ENCODE measurements around the gene SNRNP25.

The SNRNP25 gene

GRCh38 chr16:101586-101985 lies 48.0 kb downstream of the SNRNP25 start:
- TF ChIP-seq SIN3A (IDR thresholded peaks at IDR 0.05; ENCODE audit: borderline replicate concordance, insufficient read depth, low read length) (no peak), FOXP2 (optimal IDR thresholded peaks at IDR 0.05; ENCODE audit: borderline replicate concordance, extremely low read depth, extremely low read length, insufficient read depth) (no peak), POLR2AphosphoS5 (IDR thresholded peaks at IDR 0.05; ENCODE audit: low read depth, low read length) (no peak), TAF1 (IDR thresholded peaks at IDR 0.05; ENCODE audit: borderline replicate concordance, insufficient read depth, low read length) (no peak)

DNA sequence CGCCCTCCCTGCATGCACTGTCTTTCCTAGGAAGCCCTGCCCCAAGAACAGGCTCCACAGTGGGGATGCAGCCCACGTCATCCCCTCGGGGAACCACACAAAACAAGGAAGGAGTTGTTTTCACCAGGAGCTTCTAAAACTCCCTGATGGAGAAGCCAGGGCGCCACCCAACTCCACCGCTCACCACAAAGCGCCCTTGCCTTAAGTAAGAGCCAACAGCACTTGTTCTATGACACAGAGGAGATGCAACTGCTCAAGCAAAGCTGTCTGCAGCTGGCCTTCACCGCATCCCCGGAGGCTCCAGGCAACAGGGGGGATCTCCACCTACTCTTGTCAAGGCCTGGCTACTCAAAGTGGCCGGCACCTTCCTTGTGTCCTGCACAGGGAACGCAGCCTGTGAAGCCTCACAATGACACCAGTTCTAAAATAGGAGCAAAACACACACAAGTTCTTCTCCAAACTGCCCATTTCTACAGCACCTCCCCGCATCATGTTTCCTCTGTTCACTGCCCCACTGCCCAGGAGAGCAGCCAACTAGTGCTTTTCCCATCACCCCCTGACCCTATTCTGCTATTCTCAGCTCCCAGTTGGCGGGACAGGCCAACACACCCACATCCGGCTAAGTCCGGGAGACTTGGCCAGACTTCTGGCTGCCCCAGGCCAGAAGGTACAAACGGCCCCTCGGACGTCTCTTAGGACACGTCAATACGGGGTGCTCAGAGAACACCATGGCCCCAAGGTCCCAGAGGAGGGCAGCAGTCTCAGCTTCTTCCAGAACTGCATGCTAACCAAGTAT lies 48.6 kb downstream of the SNRNP25 start:
- TF ChIP-seq SIN3A (IDR thresholded peaks at IDR 0.05; ENCODE audit: borderline replicate concordance, insufficient read depth, low read length) (no peak), TAF1 (IDR thresholded peaks at IDR 0.05; ENCODE audit: borderline replicate concordance, insufficient read depth, low read length) (no peak), REST (IDR thresholded peaks at IDR 0.05; ENCODE audit: insufficient read depth in 1 of 2, low read depth in 2 of 2, low read length in 2 of 2) (no peak), FOXP2 (optimal IDR thresholded peaks at IDR 0.05; ENCODE audit: borderline replicate concordance, extremely low read depth, extremely low read length, insufficient read depth) (no peak), POLR2AphosphoS5 (IDR thresholded peaks at IDR 0.05; ENCODE audit: low read depth, low read length) (no peak)

DNA sequence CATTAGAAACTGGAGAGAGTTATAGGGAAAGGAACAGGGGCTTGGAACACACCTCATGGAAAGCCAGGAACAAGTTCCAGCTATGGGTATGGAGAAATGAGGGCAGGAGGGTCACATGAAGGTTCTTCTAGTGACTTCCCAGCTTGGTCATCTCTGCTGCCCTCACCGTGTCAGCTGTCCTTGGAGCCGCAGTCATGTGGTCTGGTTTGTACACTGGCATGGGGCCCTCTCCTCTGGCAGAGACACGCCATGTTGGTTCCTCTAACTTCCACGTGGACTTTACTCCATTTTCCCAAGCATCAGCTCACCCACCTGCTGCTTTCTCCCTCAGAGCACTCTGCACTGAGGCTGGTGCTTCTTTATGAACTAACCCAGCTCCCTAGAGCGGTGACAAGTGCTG lies 50.7 kb downstream of the SNRNP25 start:
- no peak for TF ChIP-seq POLR2AphosphoS5 (IDR thresholded peaks at IDR 0.05; ENCODE audit: low read depth, low read length)
- no peak for TF ChIP-seq SIN3A (IDR thresholded peaks at IDR 0.05; ENCODE audit: borderline replicate concordance, insufficient read depth, low read length)
- TF ChIP-seq TAF1 (IDR thresholded peaks at IDR 0.05; ENCODE audit: borderline replicate concordance, insufficient read depth, low read length) = no peak
- no peak for TF ChIP-seq REST (IDR thresholded peaks at IDR 0.05; ENCODE audit: insufficient read depth in 1 of 2, low read depth in 2 of 2, low read length in 2 of 2)
- TF ChIP-seq FOXP2 (optimal IDR thresholded peaks at IDR 0.05; ENCODE audit: borderline replicate concordance, extremely low read depth, extremely low read length, insufficient read depth) = no peak

GRCh38 chr16:104928-105327 lies 51.3 kb downstream of the SNRNP25 start:
- TF ChIP-seq POLR2AphosphoS5 (IDR thresholded peaks at IDR 0.05; ENCODE audit: low read depth, low read length) (no peak), SIN3A (IDR thresholded peaks at IDR 0.05; ENCODE audit: borderline replicate concordance, insufficient read depth, low read length) (no peak), REST (IDR thresholded peaks at IDR 0.05; ENCODE audit: insufficient read depth in 1 of 2, low read depth in 2 of 2, low read length in 2 of 2) (no peak), FOXP2 (optimal IDR thresholded peaks at IDR 0.05; ENCODE audit: borderline replicate concordance, extremely low read depth, extremely low read length, insufficient read depth) (no peak), TAF1 (IDR thresholded peaks at IDR 0.05; ENCODE audit: borderline replicate concordance, insufficient read depth, low read length) (no peak)

DNA sequence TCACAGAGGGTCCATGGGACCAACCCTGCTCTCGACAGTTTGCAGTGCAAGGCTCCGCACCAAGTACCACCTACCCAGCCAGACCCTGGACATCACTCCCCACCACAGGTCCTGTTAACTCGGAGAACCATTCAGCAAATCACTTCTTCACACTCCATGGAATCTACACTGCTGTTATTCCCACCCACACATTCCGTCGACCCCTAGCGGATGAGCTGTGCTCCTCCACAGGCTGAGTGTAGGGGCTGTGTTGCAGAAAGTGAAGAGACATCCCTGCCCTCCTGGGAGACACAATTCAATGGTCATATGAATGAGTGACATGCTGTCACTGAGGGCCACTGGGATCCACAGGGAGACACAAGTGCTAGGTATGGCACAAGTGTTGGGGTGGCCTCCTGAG lies 51.9 kb downstream of the SNRNP25 start:
- no peak for TF ChIP-seq SIN3A (IDR thresholded peaks at IDR 0.05; ENCODE audit: borderline replicate concordance, insufficient read depth, low read length)
- TF ChIP-seq POLR2AphosphoS5 (IDR thresholded peaks at IDR 0.05; ENCODE audit: low read depth, low read length) = no peak
- no peak for TF ChIP-seq REST (IDR thresholded peaks at IDR 0.05; ENCODE audit: insufficient read depth in 1 of 2, low read depth in 2 of 2, low read length in 2 of 2)
- no peak for TF ChIP-seq FOXP2 (optimal IDR thresholded peaks at IDR 0.05; ENCODE audit: borderline replicate concordance, extremely low read depth, extremely low read length, insufficient read depth)
- no peak for TF ChIP-seq TAF1 (IDR thresholded peaks at IDR 0.05; ENCODE audit: borderline replicate concordance, insufficient read depth, low read length)
